Measurements from ENCODE around the gene PIGR. TPM values are rescaled to one million over a fixed set of nuclear protein-coding genes. Genes with fewer than 3 reads are reported as not detected.

PIGR gene
- total and polyA plus RNA-seq, 10 of the 15 experiments (the other 5 are each of a cell fraction or from before 2014, with no cell fraction given): 0.96 to 7.6 (median 1.8) TPM

Other genes with a start within 250 kb of the PIGR start
Only the 7 nearest of the 11 such genes appear.
- 0.11 TPM in 1 of 2 replicates, not detected in the other for gene IL20, start 80.8 kb downstream of the PIGR start, total RNA-seq (2014; rRNA removed)
- gene IL20, start 80.8 kb downstream of the PIGR start, total RNA-seq (2014; rRNA removed; fragmentation: Illumina TruSeq; extraction: Trizol): 0.13 TPM in 1 of 2 replicates, not detected in the other
- not detected in 2 replicates for gene IL20, start 80.8 kb downstream of the PIGR start, total RNA-seq (2021)
- gene IL20, start 80.8 kb downstream of the PIGR start, polyA plus RNA-seq (2011; rRNA removed): not detected in 2 replicates
- gene IL20, start 80.8 kb downstream of the PIGR start, polyA plus RNA-seq (2014; fragmentation: Illumina TruSeq; extraction: Trizol): not detected in 2 replicates
- gene IL20, start 80.8 kb downstream of the PIGR start, polyA plus RNA-seq (2014; fragmentation: Nextera tagmentation; extraction: Ambion mirVana): under 1 TPM in 1 of 2 experiments, not detected in 1; 0.08 TPM
- gene IL20, start 80.8 kb downstream of the PIGR start, polyA plus RNA-seq (2014; rRNA removed): not detected in 2 replicates
- gene IL20, start 80.8 kb downstream of the PIGR start, polyA plus RNA-seq (2016; fragmentation: Nextera tagmentation; extraction: Ambion mirVana): not detected
- 0.11 TPM in 2 replicates for gene IL24, start 49.0 kb downstream of the PIGR start, total RNA-seq (2014; rRNA removed)
- gene IL24, start 49.0 kb downstream of the PIGR start, total RNA-seq (2014; rRNA removed; fragmentation: Illumina TruSeq; extraction: Trizol): 0.22 TPM in 1 of 2 replicates, not detected in the other
- gene IL24, start 49.0 kb downstream of the PIGR start, total RNA-seq (2021): 0.16 TPM in 1 of 2 replicates, not detected in the other
- gene IL24, start 49.0 kb downstream of the PIGR start, polyA plus RNA-seq (2011; rRNA removed): 0.05 and 0.19 TPM in 2 replicates
- 0.21 and 0.41 TPM in 2 replicates for gene IL24, start 49.0 kb downstream of the PIGR start, polyA plus RNA-seq (2014; fragmentation: Illumina TruSeq; extraction: Trizol)
- gene IL24, start 49.0 kb downstream of the PIGR start, polyA plus RNA-seq (2014; fragmentation: Nextera tagmentation; extraction: Ambion mirVana): 10 to 100 TPM; 19.0 to 19.8 TPM
- gene IL24, start 49.0 kb downstream of the PIGR start, polyA plus RNA-seq (2014; rRNA removed): 0.13 and 0.35 TPM in 2 replicates
- 1 to 10 TPM; 5.1 to 6.4 TPM for gene IL24, start 49.0 kb downstream of the PIGR start, polyA plus RNA-seq (2016; fragmentation: Nextera tagmentation; extraction: Ambion mirVana)
- gene FCMR, start 24.5 kb downstream of the PIGR start, total RNA-seq (2014; rRNA removed): 112 and 125 TPM in 2 replicates
- gene FCMR, start 24.5 kb downstream of the PIGR start, total RNA-seq (2014; rRNA removed; fragmentation: Illumina TruSeq; extraction: Trizol): 95.3 and 97.0 TPM in 2 replicates
- gene FCMR, start 24.5 kb downstream of the PIGR start, total RNA-seq (2021): 191 and 207 TPM in 2 replicates
- 110 and 200 TPM in 2 replicates for gene FCMR, start 24.5 kb downstream of the PIGR start, polyA plus RNA-seq (2011; rRNA removed)
- 245 and 297 TPM in 2 replicates for gene FCMR, start 24.5 kb downstream of the PIGR start, polyA plus RNA-seq (2014; fragmentation: Illumina TruSeq; extraction: Trizol)
- gene FCMR, start 24.5 kb downstream of the PIGR start, polyA plus RNA-seq (2014; fragmentation: Nextera tagmentation; extraction: Ambion mirVana): 10 to 100 TPM; 79.7 to 81.7 TPM
- 155 and 157 TPM in 2 replicates for gene FCMR, start 24.5 kb downstream of the PIGR start, polyA plus RNA-seq (2014; rRNA removed)
- 100 to 1,000 TPM; 107 to 120 TPM for gene FCMR, start 24.5 kb downstream of the PIGR start, polyA plus RNA-seq (2016; fragmentation: Nextera tagmentation; extraction: Ambion mirVana)
- gene FCAMR, start 24.0 kb upstream of the PIGR start, total RNA-seq (2014; rRNA removed): 0.06 and 0.16 TPM in 2 replicates
- gene FCAMR, start 24.0 kb upstream of the PIGR start, total RNA-seq (2014; rRNA removed; fragmentation: Illumina TruSeq; extraction: Trizol): 0.04 and 0.14 TPM in 2 replicates
- not detected in 2 replicates for gene FCAMR, start 24.0 kb upstream of the PIGR start, total RNA-seq (2021)
- gene FCAMR, start 24.0 kb upstream of the PIGR start, polyA plus RNA-seq (2011; rRNA removed): 0.08 TPM in 1 of 2 replicates, not detected in the other
- gene FCAMR, start 24.0 kb upstream of the PIGR start, polyA plus RNA-seq (2014; fragmentation: Illumina TruSeq; extraction: Trizol): 0.04 and 0.11 TPM in 2 replicates
- gene FCAMR, start 24.0 kb upstream of the PIGR start, polyA plus RNA-seq (2014; fragmentation: Nextera tagmentation; extraction: Ambion mirVana): under 1 TPM in 1 of 2 experiments, not detected in 1; 0.05 TPM
- gene FCAMR, start 24.0 kb upstream of the PIGR start, polyA plus RNA-seq (2014; rRNA removed): 0.15 and 0.16 TPM in 2 replicates
- under 1 TPM in 1 of 2 experiments, not detected in 1; 0.14 TPM for gene FCAMR, start 24.0 kb upstream of the PIGR start, polyA plus RNA-seq (2016; fragmentation: Nextera tagmentation; extraction: Ambion mirVana)
- gene C1orf116, start 86.3 kb upstream of the PIGR start, total RNA-seq (2014; rRNA removed): not detected in 2 replicates
- not detected in 2 replicates for gene C1orf116, start 86.3 kb upstream of the PIGR start, total RNA-seq (2014; rRNA removed; fragmentation: Illumina TruSeq; extraction: Trizol)
- gene C1orf116, start 86.3 kb upstream of the PIGR start, total RNA-seq (2021): 0.03 and 0.08 TPM in 2 replicates
- gene C1orf116, start 86.3 kb upstream of the PIGR start, polyA plus RNA-seq (2011; rRNA removed): 0.01 TPM in 1 of 2 replicates, not detected in the other
- gene C1orf116, start 86.3 kb upstream of the PIGR start, polyA plus RNA-seq (2014; fragmentation: Illumina TruSeq; extraction: Trizol): not detected in 2 replicates
- gene C1orf116, start 86.3 kb upstream of the PIGR start, polyA plus RNA-seq (2014; fragmentation: Nextera tagmentation; extraction: Ambion mirVana): not detected
- gene C1orf116, start 86.3 kb upstream of the PIGR start, polyA plus RNA-seq (2014; rRNA removed): not detected in 2 replicates
- gene C1orf116, start 86.3 kb upstream of the PIGR start, polyA plus RNA-seq (2016; fragmentation: Nextera tagmentation; extraction: Ambion mirVana): not detected
- 7.7 and 9.5 TPM in 2 replicates for gene YOD1, start 104.7 kb upstream of the PIGR start, total RNA-seq (2014; rRNA removed)
- gene YOD1, start 104.7 kb upstream of the PIGR start, total RNA-seq (2014; rRNA removed; fragmentation: Illumina TruSeq; extraction: Trizol): 7.9 TPM in 2 replicates
- 6.9 and 7.1 TPM in 2 replicates for gene YOD1, start 104.7 kb upstream of the PIGR start, total RNA-seq (2021)
- 4.4 and 5.6 TPM in 2 replicates for gene YOD1, start 104.7 kb upstream of the PIGR start, polyA plus RNA-seq (2011; rRNA removed)
- 6.6 and 7.9 TPM in 2 replicates for gene YOD1, start 104.7 kb upstream of the PIGR start, polyA plus RNA-seq (2014; fragmentation: Illumina TruSeq; extraction: Trizol)
- gene YOD1, start 104.7 kb upstream of the PIGR start, polyA plus RNA-seq (2014; fragmentation: Nextera tagmentation; extraction: Ambion mirVana): 1 to 10 TPM; 2.1 to 2.2 TPM
- 3.3 and 4.0 TPM in 2 replicates for gene YOD1, start 104.7 kb upstream of the PIGR start, polyA plus RNA-seq (2014; rRNA removed)
- gene YOD1, start 104.7 kb upstream of the PIGR start, polyA plus RNA-seq (2016; fragmentation: Nextera tagmentation; extraction: Ambion mirVana): 1 to 10 TPM; 4.9 to 5.1 TPM
- gene PFKFB2, start 106.8 kb upstream of the PIGR start, total RNA-seq (2014; rRNA removed): 1.1 and 1.2 TPM in 2 replicates
- 1.1 and 1.3 TPM in 2 replicates for gene PFKFB2, start 106.8 kb upstream of the PIGR start, total RNA-seq (2014; rRNA removed; fragmentation: Illumina TruSeq; extraction: Trizol)
- gene PFKFB2, start 106.8 kb upstream of the PIGR start, total RNA-seq (2021): 0.95 and 1.9 TPM in 2 replicates
- gene PFKFB2, start 106.8 kb upstream of the PIGR start, polyA plus RNA-seq (2011; rRNA removed): 1.3 and 1.6 TPM in 2 replicates
- 0.62 and 1.1 TPM in 2 replicates for gene PFKFB2, start 106.8 kb upstream of the PIGR start, polyA plus RNA-seq (2014; fragmentation: Illumina TruSeq; extraction: Trizol)
- under 1 TPM; 0.40 to 0.47 TPM for gene PFKFB2, start 106.8 kb upstream of the PIGR start, polyA plus RNA-seq (2014; fragmentation: Nextera tagmentation; extraction: Ambion mirVana)
- 0.44 and 1.2 TPM in 2 replicates for gene PFKFB2, start 106.8 kb upstream of the PIGR start, polyA plus RNA-seq (2014; rRNA removed)
- under 1 TPM; 0.43 to 0.63 TPM for gene PFKFB2, start 106.8 kb upstream of the PIGR start, polyA plus RNA-seq (2016; fragmentation: Nextera tagmentation; extraction: Ambion mirVana)